ENCODE measurements around the gene POU3F2. TPM values are rescaled to one million over a fixed set of nuclear protein-coding genes. Genes with fewer than 3 reads are reported as not detected.
A peak's percentile ranks its signal among the peaks of the same experiment; 100 is the strongest.

Gene POU3F2
- total RNA-seq, 2 experiments from 2014 or later = not detected

DNA sequence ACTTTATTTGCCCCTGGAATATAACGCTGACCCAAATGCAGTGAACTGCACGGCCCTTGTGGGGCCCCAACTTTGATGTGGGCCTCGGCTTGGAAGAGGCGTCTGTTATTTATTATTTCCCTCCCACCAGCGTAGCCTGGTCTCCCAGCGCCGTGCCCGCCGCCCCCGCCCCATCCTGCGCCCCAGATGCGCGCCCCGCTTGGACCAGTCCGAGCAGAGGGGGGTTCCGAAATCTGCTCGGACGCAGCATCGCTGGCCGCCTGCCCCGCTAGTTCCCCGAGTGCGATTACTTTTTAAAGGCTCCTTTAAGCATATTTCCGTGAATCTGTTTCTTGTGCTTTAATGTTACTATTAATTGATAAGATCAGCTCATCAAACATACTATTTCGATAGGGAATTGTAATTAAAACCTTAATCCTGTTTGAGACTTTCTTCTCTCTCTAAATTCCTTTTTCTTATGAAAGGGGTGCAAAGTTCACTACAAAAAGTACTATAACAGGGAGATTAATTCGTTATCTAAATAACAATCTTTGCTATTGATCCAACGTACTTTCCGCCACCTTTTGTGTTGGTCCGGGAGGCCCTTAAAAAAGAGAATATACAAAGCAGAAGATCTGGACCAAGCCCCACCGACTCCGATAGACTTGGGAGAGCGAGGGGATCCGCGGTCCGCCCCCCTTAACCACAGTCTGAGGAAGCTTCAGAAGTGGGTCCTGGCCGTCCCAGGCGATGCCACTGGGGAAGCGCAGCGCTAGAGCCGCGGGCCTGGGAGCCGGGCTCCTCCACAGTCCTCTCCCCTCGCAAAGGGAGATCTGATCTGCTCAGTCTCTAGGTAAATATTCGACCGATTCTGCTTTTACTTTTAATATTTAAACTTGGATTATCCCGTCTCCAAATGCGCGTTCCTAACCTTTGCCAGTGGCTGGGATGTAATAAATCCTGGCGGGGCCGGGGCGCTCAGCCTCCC is 10.2 kb downstream of the POU3F2 start:
- intact Hi-C loops (cut with micrococcal nuclease) = loop anchor here (1.0 kb wide), 1 partner anchor 1347 kb away; no protein-coding TSS in a partner anchor
- ChIA-PET CTCF (interaction anchor here (0.9 to 1.9 kb wide), 5 partner anchors 14 to 1351 kb away, joined by 3 to 12 read pairs (median 4); no protein-coding TSS in a partner anchor), POLR2A (no interaction called here)
- Mint-ChIP-seq H3K9me3 (no peaks in the 10 kb centered on the region), H3K36me3 (ENCODE audit: low read depth) (no peaks in the 10 kb centered on the region), H3K4me1 (ENCODE audit: low read depth) (peaks cover 10% of the 10 kb centered on the region), H3K27me3 (peaks cover 79% of the 10 kb centered on the region), H3K27ac (no peak overlapping the region), H3K4me3 (no peak overlapping the region)
- TF ChIP-seq, protein P1, sequence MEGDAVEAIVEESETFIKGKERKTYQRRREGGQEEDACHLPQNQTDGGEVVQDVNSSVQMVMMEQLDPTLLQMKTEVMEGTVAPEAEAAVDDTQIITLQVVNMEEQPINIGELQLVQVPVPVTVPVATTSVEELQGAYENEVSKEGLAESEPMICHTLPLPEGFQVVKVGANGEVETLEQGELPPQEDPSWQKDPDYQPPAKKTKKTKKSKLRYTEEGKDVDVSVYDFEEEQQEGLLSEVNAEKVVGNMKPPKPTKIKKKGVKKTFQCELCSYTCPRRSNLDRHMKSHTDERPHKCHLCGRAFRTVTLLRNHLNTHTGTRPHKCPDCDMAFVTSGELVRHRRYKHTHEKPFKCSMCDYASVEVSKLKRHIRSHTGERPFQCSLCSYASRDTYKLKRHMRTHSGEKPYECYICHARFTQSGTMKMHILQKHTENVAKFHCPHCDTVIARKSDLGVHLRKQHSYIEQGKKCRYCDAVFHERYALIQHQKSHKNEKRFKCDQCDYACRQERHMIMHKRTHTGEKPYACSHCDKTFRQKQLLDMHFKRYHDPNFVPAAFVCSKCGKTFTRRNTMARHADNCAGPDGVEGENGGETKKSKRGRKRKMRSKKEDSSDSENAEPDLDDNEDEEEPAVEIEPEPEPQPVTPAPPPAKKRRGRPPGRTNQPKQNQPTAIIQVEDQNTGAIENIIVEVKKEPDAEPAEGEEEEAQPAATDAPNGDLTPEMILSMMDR (IDR thresholded peaks at IDR 0.05) = no peak
- ATAC-seq = no peak
- DNase-seq = no peak

DNA sequence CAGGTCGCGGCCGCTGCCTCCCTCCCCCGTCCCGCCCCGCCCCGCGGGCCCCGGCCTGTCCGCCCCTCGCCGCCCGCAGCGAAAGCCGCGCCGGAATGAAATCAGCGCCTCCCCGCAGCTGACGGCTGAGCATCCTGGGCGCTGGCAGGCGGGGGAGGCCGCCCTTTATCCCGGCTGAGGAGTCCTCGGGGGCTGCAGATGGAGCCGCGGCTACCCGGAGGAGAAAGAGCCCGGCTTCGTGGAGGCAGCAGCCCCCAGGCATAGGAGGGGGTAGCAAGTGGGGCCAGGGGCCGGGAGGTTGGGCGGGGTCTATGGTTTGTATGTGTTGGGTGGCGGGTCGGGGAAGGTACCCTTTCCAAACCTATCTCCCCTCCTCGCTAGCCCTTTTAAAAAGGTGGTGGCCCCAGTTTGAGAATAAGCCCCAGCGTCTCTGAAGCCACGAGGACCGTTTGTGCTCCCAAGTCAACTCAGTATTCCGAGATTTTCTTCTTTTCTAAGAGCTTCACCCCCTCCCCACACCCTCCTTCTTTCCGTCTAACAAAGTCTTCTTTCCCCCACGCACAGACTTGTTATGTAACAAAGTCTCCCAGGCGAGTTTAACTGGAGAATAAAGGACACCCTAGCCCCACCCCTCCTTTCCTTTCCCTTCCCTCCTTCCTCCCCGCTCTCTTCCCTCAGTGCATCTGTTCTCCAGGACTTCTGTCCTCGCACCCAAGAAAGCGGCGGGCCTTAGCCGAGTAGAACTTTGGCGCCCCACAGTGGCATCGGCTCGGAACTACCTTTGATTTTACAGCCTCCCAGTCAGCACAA is 11.0 kb downstream of the POU3F2 start:
- DNase-seq (peak; percentile 74), ATAC-seq (peak; percentile 76)
- Mint-ChIP-seq H3K36me3 (ENCODE audit: low read depth) (no peaks in the 10 kb centered on the region), H3K4me3 (no peak overlapping the region), H3K9me3 (no peaks in the 10 kb centered on the region), H3K27ac (no peak overlapping the region), H3K27me3 (peaks cover 77% of the 10 kb centered on the region), H3K4me1 (ENCODE audit: low read depth) (peaks cover 10% of the 10 kb centered on the region)
- CTCF ChIA-PET = interaction anchor here (0.6 to 1.9 kb wide), 15 partner anchors 13 to 1352 kb away, joined by 3 to 12 read pairs (median 4); no protein-coding TSS in a partner anchor
- intact Hi-C loops (cut with micrococcal nuclease) = loop anchor here (1.0 kb wide), 1 partner anchor 1348 kb away; no protein-coding TSS in a partner anchor
- TF ChIP-seq, protein P1 (IDR thresholded peaks at IDR 0.05) = peak; percentile 89
- POLR2A ChIA-PET = no interaction called here

DNA sequence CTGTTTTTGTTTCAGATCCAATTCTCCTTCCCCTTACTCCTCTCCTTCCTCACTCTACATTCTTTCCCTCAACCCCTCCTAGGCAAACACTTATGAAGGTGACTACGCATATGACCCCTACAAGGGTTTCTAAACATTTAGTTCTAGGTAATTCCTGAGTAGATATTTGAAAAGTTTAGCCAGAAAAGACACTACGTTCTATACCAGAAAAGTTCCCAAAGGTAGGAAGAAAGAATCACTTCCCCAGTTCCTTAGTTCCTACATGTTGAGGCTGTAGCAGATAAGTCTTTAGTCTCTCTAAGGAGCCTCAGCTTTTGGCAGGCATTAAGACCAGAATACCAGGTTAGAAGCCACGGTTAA is 11.6 kb downstream of the POU3F2 start:
- ChIA-PET POLR2A (no interaction called here), CTCF (interaction anchor here (0.8 to 1.9 kb wide), 11 partner anchors 13 to 1351 kb away, joined by 3 to 12 read pairs (median 4); no protein-coding TSS in a partner anchor)
- intact Hi-C loops (cut with micrococcal nuclease) = no loop called here
- TF ChIP-seq, protein P1 (IDR thresholded peaks at IDR 0.05) = peak; percentile 11
- no peak for ATAC-seq
- H3K27ac Mint-ChIP-seq = no peak overlapping the region
- no peak overlapping the region for H3K4me3 Mint-ChIP-seq
- DNase-seq = no peak
- H3K27me3 Mint-ChIP-seq = peaks cover 73% of the 10 kb centered on the region
- peaks cover 10% of the 10 kb centered on the region for H3K4me1 Mint-ChIP-seq (ENCODE audit: low read depth)
- no peaks in the 10 kb centered on the region for H3K9me3 Mint-ChIP-seq
- no peaks in the 10 kb centered on the region for H3K36me3 Mint-ChIP-seq (ENCODE audit: low read depth)

DNA sequence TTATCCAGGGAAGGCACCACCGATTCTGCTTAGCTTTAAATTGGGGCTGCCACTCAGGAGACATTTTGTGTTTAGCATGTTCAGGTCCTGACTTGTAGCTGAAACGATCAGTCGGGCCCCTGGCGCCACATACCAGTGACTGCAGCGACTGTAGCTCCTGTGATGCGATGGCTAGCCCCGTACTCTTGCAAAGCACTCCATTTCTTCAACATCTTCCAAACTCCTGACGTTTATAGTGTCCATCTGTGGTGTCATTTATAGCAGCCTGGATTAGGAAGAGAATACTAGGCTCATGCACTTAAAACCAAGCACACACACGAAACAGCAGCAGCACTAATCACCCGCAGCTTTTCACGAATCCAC is 13.0 kb downstream of the POU3F2 start:
- no peak overlapping the region for H3K4me3 Mint-ChIP-seq
- no peaks in the 10 kb centered on the region for H3K36me3 Mint-ChIP-seq (ENCODE audit: low read depth)
- no peaks in the 10 kb centered on the region for H3K9me3 Mint-ChIP-seq
- no peak overlapping the region for H3K27ac Mint-ChIP-seq
- no peak for DNase-seq
- H3K27me3 Mint-ChIP-seq = peaks cover 66% of the 10 kb centered on the region
- TF ChIP-seq, protein P1 (IDR thresholded peaks at IDR 0.05) = no peak
- peaks cover 10% of the 10 kb centered on the region for H3K4me1 Mint-ChIP-seq (ENCODE audit: low read depth)
- CTCF ChIA-PET = interaction anchor here (1.1 to 1.8 kb wide), 2 partner anchors 15 to 153 kb away, joined by 3 to 4 read pairs; no protein-coding TSS in a partner anchor
- intact Hi-C loops (cut with micrococcal nuclease) = no loop called here
- POLR2A ChIA-PET = no interaction called here
- no peak for ATAC-seq
